Natural killer cell treated with Interleukin-12 subunit alpha and Interleukin-12 subunit beta and Interleukin-15 and Interleukin-18, amount 100 ng/mL, for 72 hours (primary cell): ENCODE results near the gene CTXN1. TPM values are rescaled to one million over a fixed set of nuclear protein-coding genes. Genes with fewer than 3 reads are reported as not detected.

Experiments used
- ATAC-seq, 2 donors: fragments of 150-1000 bp; cut with Tn5 transposase in 1 of 2; sonication (Bioruptor Pico), chemical (Tn5 transposase) in 1 of 2; 2 replicates each; pipeline ENCODE4 v1.10.0; 2021
- DNase-seq: peaks from one replicate; pipeline ENCODE4 v3.0.0; 2022; ENCODE audit warnings: low spot score
- H3K27ac Mint-ChIP-seq, 2 donors: 1 replicate in 1 of 2; 2 replicates in 1 of 2; pipeline ENCODE4 v1.8.0; 2022; ENCODE audit warnings: mixed read lengths in 2 of 2, mild to moderate bottlenecking in 1 of 2, moderate library complexity in 1 of 2
- H3K27me3 Mint-ChIP-seq, 2 donors: 1 replicate in 1 of 2; 2 replicates in 1 of 2; pipeline ENCODE4 v1.8.0; 2022; ENCODE audit warnings: mixed read lengths in 2 of 2
- H3K36me3 Mint-ChIP-seq: one replicate; pipeline ENCODE4 v1.8.0; 2022; ENCODE audit warnings: mixed read lengths
- H3K4me1 Mint-ChIP-seq, 2 donors: 1 replicate in 1 of 2; 2 replicates in 1 of 2; pipeline ENCODE4 v1.8.0; 2022; ENCODE audit warnings: low read depth in 2 of 2, mixed read lengths in 2 of 2, mild to moderate bottlenecking in 1 of 2
- H3K4me3 Mint-ChIP-seq: one replicate; pipeline ENCODE4 v1.8.0; 2022; ENCODE audit warnings: mixed read lengths
- H3K9me3 Mint-ChIP-seq: 2 replicates; pipeline ENCODE4 v1.8.0; 2022; ENCODE audit warnings: mixed read lengths
- total RNA-seq, 2 donors: library from RNA; stranded (reverse); gene quantifications; one replicate each; pipeline ENCODE4 v1.2.3, GENCODE V29; 2022

Gene CTXN1
- total RNA-seq, 2 donors from 2014 or later: 0.33 TPM; not detected in 1

- Mint-ChIP-seq H3K27me3 (no peaks in the 10 kb centered on the region), H3K4me3 (no peak overlapping the region), H3K27ac (no peak overlapping the region), H3K36me3 (no peaks in the 10 kb centered on the region), H3K9me3 (no peaks in the 10 kb centered on the region), H3K4me1 (peaks cover 5 to 23% of the 10 kb centered on the region in 2 donors)
- no peak for ATAC-seq
- DNase-seq: no peak
Observed at GRCh38 chr19:7910321-7911161, 15.4 kb downstream of the CTXN1 start.

GRCh38 chr19:7909471-7910067 is 16.4 kb downstream of the CTXN1 start:
- Mint-ChIP-seq H3K4me3 (no peak overlapping the region), H3K4me1 (peaks cover 15 to 29% of the 10 kb centered on the region in 2 donors), H3K9me3 (no peaks in the 10 kb centered on the region), H3K27me3 (no peaks in the 10 kb centered on the region), H3K36me3 (no peaks in the 10 kb centered on the region), H3K27ac (no peak overlapping the region)
- ATAC-seq: no peak
- no peak for DNase-seq

DNA sequence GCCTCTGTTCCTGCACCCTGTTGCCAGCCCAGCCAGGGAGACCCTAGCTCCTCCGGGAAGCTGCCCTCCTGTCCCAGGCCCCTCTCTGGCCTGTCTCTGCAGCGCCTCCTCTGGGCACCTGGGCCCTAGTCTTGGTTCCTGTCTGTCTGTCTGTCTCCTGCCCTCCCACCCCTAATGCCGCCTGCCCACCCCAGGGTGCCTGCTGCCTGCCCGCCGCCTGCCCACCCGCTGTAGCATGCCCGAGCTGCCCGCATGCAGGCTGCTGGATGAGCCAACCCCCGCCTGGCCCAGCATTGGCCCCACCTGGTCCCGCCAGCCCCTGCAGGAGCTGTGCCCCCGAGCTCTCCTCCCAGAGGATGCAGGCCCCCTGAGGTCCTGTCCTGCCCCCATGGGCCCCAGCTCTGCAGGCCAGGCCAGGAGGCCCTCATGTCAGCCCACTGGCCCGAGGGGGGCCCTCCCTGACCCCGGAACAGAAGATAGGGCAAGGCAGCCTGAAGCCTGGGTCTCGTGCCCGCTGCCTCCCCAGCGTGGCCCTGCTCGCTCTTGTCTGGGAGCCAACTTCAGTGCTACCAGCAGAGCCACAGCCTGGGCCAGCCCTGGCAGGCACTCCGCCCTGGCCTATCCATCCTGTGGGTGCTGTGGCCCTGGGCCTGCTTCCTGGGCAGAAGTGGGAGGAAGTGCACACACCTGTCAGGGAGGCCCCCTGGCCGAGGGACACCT is 17.0 kb downstream of the CTXN1 start:
- Mint-ChIP-seq H3K4me3 (no peak overlapping the region), H3K27ac (no peak overlapping the region), H3K9me3 (no peaks in the 10 kb centered on the region), H3K36me3 (no peaks in the 10 kb centered on the region), H3K4me1 (peaks cover 17 to 31% of the 10 kb centered on the region in 2 donors), H3K27me3 (no peaks in the 10 kb centered on the region)
- ATAC-seq: no peak
- DNase-seq: no peak

DNA sequence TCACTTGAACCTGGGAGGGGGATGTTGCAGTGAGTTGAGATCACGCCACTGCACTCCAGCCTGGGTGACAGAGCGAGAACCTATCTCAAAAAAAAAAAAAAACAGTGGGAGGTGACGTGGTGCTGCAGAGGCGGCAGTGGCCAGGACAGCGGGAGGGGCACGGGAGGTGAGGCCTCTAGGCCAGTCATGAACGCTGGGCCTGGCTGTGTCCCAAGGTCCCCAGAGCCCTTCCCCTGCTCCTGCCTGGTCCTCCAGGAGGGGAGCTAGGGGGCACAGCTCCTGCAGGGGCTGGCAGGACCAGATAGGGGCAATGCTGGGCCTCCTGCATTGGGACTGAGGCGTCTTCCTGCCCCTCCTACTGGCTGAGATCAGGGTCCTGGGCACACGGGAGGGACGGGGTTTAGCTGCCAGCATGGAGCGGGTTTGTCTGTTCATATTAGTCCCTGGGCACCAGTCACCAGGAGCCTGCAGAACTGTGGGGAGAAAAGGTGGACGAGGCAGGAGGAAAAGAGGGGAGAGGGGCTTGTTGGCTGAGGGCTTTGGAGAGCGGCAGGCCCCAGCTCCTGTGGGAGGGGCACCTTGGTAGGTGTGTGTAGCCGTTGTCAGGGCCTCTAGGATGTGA is 17.7 kb downstream of the CTXN1 start:
- Mint-ChIP-seq H3K36me3 (no peaks in the 10 kb centered on the region), H3K27me3 (no peaks in the 10 kb centered on the region), H3K27ac (no peak overlapping the region), H3K9me3 (no peaks in the 10 kb centered on the region), H3K4me3 (no peak overlapping the region), H3K4me1 (peaks cover 22 to 35% of the 10 kb centered on the region in 2 donors)
- ATAC-seq (no peak), DNase-seq (no peak)

GRCh38 chr19:7907544-7907943 is 18.4 kb downstream of the CTXN1 start:
- DNase-seq (no peak), ATAC-seq (no peak)
- no peaks in the 10 kb centered on the region for H3K36me3 Mint-ChIP-seq
- peaks cover 25 to 36% of the 10 kb centered on the region in 2 donors for H3K4me1 Mint-ChIP-seq
- no peak overlapping the region for H3K27ac Mint-ChIP-seq
- H3K27me3 Mint-ChIP-seq: no peaks in the 10 kb centered on the region
- H3K9me3 Mint-ChIP-seq: no peaks in the 10 kb centered on the region
- no peak overlapping the region for H3K4me3 Mint-ChIP-seq

GRCh38 chr19:7907122-7907521 is 18.8 kb downstream of the CTXN1 start:
- H3K27me3 Mint-ChIP-seq: no peaks in the 10 kb centered on the region
- H3K4me1 Mint-ChIP-seq: peaks cover 25 to 38% of the 10 kb centered on the region in 2 donors
- ATAC-seq: no peak
- H3K36me3 Mint-ChIP-seq: no peaks in the 10 kb centered on the region
- DNase-seq: no peak
- no peak overlapping the region for H3K27ac Mint-ChIP-seq
- H3K4me3 Mint-ChIP-seq: no peak overlapping the region
- no peaks in the 10 kb centered on the region for H3K9me3 Mint-ChIP-seq

DNA sequence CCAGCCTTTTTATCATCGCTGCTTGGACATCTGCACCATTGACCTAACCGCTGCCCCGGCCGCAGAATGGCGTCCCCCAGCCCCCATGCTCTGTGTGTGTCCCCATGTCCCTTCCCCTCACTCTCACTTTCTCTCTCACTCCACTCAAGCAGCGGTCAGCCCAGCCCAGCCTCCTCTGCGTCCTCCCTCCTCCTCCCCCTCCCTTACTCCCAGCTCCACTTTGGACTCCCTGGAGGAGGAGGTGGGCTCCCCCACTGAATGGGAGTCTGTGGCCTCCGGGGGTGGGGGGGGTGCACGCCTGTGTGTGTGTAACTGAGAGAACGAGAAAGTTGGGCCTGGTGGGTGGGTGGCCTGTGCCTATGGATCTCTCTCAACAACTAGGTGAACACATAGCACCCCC is 20.1 kb downstream of the CTXN1 start:
- peak overlapping the region; percentile 87 to 96 for H3K27ac Mint-ChIP-seq
- H3K36me3 Mint-ChIP-seq: no peaks in the 10 kb centered on the region
- H3K9me3 Mint-ChIP-seq: no peaks in the 10 kb centered on the region
- peak overlapping the region; percentile 94 for H3K4me3 Mint-ChIP-seq
- DNase-seq: no peak
- H3K27me3 Mint-ChIP-seq: no peaks in the 10 kb centered on the region
- no peak for ATAC-seq
- peaks cover 25 to 38% of the 10 kb centered on the region in 2 donors for H3K4me1 Mint-ChIP-seq

- Mint-ChIP-seq H3K4me1 (peaks cover 25 to 38% of the 10 kb centered on the region in 2 donors), H3K9me3 (no peaks in the 10 kb centered on the region), H3K4me3 (peak overlapping the region; percentile 94)
Observed at GRCh38 chr19:7905268-7905667, 20.7 kb downstream of the CTXN1 start.

DNA sequence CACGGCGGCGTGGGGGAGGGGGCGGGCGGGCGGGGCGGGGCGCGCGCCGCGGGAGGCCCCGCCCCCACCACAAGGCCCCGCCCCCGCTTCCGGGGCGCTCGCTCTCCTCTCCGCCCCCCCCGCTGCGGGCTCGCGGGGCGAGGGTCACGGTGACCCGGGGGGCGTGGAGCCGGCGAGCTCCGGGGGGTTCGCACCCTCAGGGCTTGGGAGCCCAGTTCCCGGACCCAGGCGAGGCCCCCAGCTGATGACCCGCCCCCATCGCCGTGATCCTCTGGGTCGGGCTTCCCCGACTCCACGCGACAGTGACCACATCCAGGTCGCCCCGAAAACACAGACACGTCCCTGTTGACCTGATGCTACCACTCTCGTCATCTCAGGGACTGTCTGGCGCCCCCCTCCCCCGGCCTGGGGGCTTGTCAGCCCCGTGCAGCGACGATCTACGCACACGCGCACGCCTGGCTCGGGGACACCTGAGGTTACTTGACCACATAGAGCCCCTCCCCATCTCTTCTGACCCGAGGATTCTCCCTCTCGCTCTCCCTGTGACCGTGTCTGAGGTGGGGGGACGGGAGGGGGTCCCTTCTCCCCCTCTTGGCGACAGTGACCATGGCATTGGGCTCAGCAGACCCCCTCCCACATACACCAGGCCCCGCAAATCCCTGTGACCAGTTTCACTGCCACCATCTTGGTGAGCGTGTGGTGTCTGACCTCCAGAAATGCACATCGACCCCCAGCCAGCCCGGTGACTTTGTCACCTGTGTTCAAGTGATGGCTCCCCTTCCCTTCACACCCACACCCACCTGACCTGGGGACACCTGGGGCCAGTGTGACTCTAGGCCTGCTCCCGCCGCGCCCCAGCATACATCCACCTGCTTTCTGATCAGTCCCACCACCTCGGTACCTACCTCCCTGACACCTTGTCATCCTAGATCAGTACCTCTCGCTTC is 21.6 kb downstream of the CTXN1 start:
- H3K4me1 Mint-ChIP-seq: peaks cover 25 to 38% of the 10 kb centered on the region in 2 donors

More at GRCh38 chr19:7905268-7905667, 20.7 kb downstream of the CTXN1 start:
- Mint-ChIP-seq H3K27ac (peak overlapping the region; percentile 87 to 96), H3K27me3 (no peaks in the 10 kb centered on the region), H3K36me3 (no peaks in the 10 kb centered on the region)
- no peak for ATAC-seq
- no peak for DNase-seq

DNA sequence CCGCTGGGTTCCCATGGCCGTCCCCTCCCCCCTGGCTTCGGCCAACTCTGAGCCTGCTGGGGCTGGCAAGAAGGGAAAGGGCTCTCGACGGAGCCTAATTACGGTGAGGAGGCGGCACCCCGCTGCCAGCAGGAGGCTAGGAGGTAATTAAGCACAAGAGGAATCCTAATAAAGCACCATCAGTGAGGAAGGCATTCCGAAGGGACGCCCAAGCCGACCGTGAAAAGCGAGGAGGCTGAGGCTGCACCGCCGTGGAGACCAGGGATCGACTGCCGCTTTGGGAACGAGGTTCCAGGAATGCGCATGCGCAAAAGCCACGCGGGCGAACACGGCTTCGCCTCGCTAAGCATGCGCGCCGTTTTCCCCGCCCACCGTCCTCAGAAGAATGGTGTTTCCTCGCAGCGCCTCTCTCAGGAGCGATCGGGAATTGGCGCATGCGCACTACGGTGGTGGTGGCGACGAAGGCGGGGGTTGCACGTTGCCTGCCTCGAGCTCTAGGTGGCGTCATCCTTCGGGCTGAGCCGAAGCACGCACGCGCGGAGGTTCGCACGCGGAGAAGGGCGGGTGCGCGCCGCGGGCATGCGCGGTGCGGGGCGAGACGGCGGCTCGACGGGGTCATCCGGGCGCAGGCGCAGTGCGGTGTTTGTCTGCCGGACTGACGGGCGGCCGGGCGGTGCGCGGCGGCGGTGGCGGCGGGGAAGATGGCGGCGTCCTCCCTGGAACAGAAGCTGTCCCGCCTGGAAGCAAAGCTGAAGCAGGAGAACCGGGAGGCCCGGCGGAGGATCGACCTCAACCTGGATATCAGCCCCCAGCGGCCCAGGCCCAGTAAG is 22.5 kb downstream of the CTXN1 start, which contains the start of gene MAP2K7:
TSS of gene MAP2K7 (plus strand) at position 634 of the 830 bp plus-strand sequence. CDS start at position 702, 68 bp downstream.
- Mint-ChIP-seq H3K9me3 (no peaks in the 10 kb centered on the region), H3K27me3 (no peaks in the 10 kb centered on the region), H3K36me3 (no peaks in the 10 kb centered on the region), H3K27ac (peak within 1 kb of the TSS; percentile 87 to 96), H3K4me3 (peak within 1 kb of the TSS; percentile 94), H3K4me1 (peaks cover 25 to 38% of the 10 kb centered on the region in 2 donors)
- DNase-seq (peak; percentile 100), ATAC-seq (peak; percentile 92 to 94)

More for the DNA sequence above, 21.6 kb downstream of the CTXN1 start:
- DNase-seq (peak; percentile 84), ATAC-seq (peak; percentile 70 to 80)
- H3K9me3 Mint-ChIP-seq: no peaks in the 10 kb centered on the region
- no peaks in the 10 kb centered on the region for H3K27me3 Mint-ChIP-seq
- no peaks in the 10 kb centered on the region for H3K36me3 Mint-ChIP-seq
- peak overlapping the region; percentile 87 to 96 for H3K27ac Mint-ChIP-seq
- peak overlapping the region; percentile 94 for H3K4me3 Mint-ChIP-seq

DNA sequence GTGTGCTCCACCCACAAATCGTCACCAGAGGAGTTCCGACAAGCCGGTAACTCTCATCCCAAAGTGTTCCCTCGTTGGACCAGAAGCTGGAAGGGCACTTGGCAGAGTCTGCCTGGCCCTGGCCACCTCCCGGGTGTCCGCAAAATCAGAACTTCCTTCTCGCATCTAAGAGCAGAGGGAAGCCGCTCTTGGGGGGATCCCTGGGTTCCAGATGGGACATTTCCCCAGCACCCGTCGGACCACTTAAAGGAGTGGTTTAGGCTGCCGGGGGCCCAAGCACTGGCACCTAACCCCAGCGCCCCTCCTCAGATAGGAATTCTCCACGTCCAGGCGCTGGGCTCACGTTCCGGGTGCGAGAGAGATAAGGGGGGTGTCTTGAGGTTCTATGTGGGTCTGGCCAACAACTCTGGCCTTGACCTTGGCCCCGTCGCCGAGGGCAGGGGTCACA is 23.1 kb downstream of the CTXN1 start:
- no peak for DNase-seq
- Mint-ChIP-seq H3K36me3 (no peaks in the 10 kb centered on the region), H3K27me3 (peaks cover 0 to under 1% of the 10 kb centered on the region in 2 donors), H3K4me1 (peaks cover 25 to 37% of the 10 kb centered on the region in 2 donors), H3K27ac (peak overlapping the region; percentile 87 to 95), H3K4me3 (peak overlapping the region; percentile 90), H3K9me3 (no peaks in the 10 kb centered on the region)
- no peak for ATAC-seq

GRCh38 chr19:7901337-7901736 is 24.6 kb downstream of the CTXN1 start:
- ATAC-seq (no peak), DNase-seq (no peak)
- H3K27ac Mint-ChIP-seq: no peak overlapping the region
- peaks cover 2 to 6% of the 10 kb centered on the region in 2 donors for H3K27me3 Mint-ChIP-seq
- H3K36me3 Mint-ChIP-seq: no peaks in the 10 kb centered on the region
- no peaks in the 10 kb centered on the region for H3K9me3 Mint-ChIP-seq
- H3K4me1 Mint-ChIP-seq: peaks cover 25 to 28% of the 10 kb centered on the region in 2 donors
- peak overlapping the region; percentile 45 for H3K4me3 Mint-ChIP-seq
